Pancreas (tissue), 10 donors: ENCODE data around the gene INSL3. TPM values are rescaled to one million over a fixed set of nuclear protein-coding genes. Genes with fewer than 3 reads are reported as not detected.
A peak's percentile ranks its signal among the peaks of the same experiment; 100 is the strongest.

Experiments used
- ATAC-seq, 4 donors: fragments of 200-7000 bp; cut with Tn5 transposase; one replicate each; pipeline versions ENCODE4 v1.8.0 to v1.9.1; 2020; ENCODE audit warnings: mild to moderate bottlenecking in 4 of 4, moderate library complexity in 4 of 4
- DNase-seq, 6 donors: peaks; one replicate each; pipeline ENCODE4 v3.0.0-alpha.2; 2020
- FAIRE-seq: peaks from 2 replicates; lab custom pipeline; 2012; peaks lifted over from hg19 to GRCh38; lab: Jason Lieb, UNC
- H3K27ac ChIP-seq, 4 donors: fragments of 200-600 bp; sonication (generic); 1 replicate in 3 of 4; 2 replicates in 1 of 4; pipeline versions ENCODE4 v1.5.0 to v1.8.0; 2020
- H3K27me3 ChIP-seq, 4 donors: fragments of 200-600 bp; one replicate each; pipeline ENCODE4 v1.8.0; 2021
- H3K36me3 ChIP-seq, 3 donors: fragments of 200-600 bp; sonication (generic) in 1 of 3; one replicate each; pipeline versions ENCODE4 v1.5.0 to v1.8.0; 2020 to 2021
- H3K4me1 ChIP-seq, 3 donors: fragments of 200-600 bp; one replicate each; pipeline ENCODE4 v1.8.0; 2021
- H3K4me3 ChIP-seq, 4 donors: fragments of 200-600 bp; sonication (generic) in 2 of 4; one replicate each; pipeline versions ENCODE4 v1.5.0 to v1.8.0; 2020 to 2021
- H3K9me3 ChIP-seq, 4 donors: fragments of 200-600 bp; one replicate each; pipeline ENCODE4 v1.8.0; 2021
- CTCF ChIP-seq, 4 donors: fragments of 200-600 bp; sonication (generic) in 3 of 4; IDR thresholded peaks; one replicate each; pipeline versions ENCODE4 v1.5.0 to v1.8.0; 2021; ENCODE audit warnings: antibody characterized with exemption in 4 of 4
- WGBS, 2 donors: extraction: QIAGEN DNeasy Blood & Tissue Kit; methylation state at CpG; one replicate each; pipeline ENCODE4 v1.1.7; 2013; 5-methylcytosine and 5-hydroxymethylcytosine counted together
- intact Hi-C, 3 donors: fragments of 100-400 bp; cut with DNase I; formaldehyde crosslinking; loops; one replicate each; pipeline versions ENCODE4 v1.11.1 to v1.14.2; 2022
- polyA plus RNA-seq, 2 donors: library from polyadenylated mRNA; stranded (reverse); fragments of 200-250 nt; gene quantifications; one replicate each; pipeline ENCODE4 v1.2.3, GENCODE V29; 2013
- total RNA-seq, 6 donors: library from RNA; stranded (reverse); fragmentation: NEBNext Ultra II Directional in 4 of 6; extraction: Animal tissue kit (Norgen Biotek cat#: 25700) in 4 of 6; gene quantifications; one replicate each; pipeline versions ENCODE4 v1.2.1 to v1.2.4, GENCODE V29; 2021 to 2023
- donor health status: healthy with polysubstance abuse.
- donor health status: DM: no; HTN: no; CAD: no; lungs with moderate emphysema.
- donor health status: DM: no; HTN: no; CAD: no.
- donor health status: control.
- donor health status: control.
- donor health status: Bipolar disorder and iron deficiency.
- donor health status: DM: yes; HTN: yes; CAD: no.
- donor health status: DM: no; HTN: no; CAD: no.
- donor health status: DM: no; HTN: no; CAD: no.
- donor health status: DM: yes; HTN: yes; CAD: no.

Gene INSL3
- total and polyA plus RNA-seq, 8 donors, result not detected

GRCh38 chr19:17846146-17846545 is 24.8 kb upstream of the INSL3 start:
- H3K36me3 ChIP-seq, result no peaks in the 10 kb centered on the region
- H3K4me1 ChIP-seq, result peaks cover 0 to 4% (median 0%) of the 10 kb centered on the region in 3 donors
- H3K4me3 ChIP-seq, result peak overlapping the region in 1 of 4 donors; percentile 35
- intact Hi-C loops, result loop anchor here in 1 of 3 donors (10.0 kb wide), 1 partner anchor 141 kb away; no protein-coding TSS in a partner anchor
- no peaks in the 10 kb centered on the region for H3K27me3 ChIP-seq
- no peak for ATAC-seq
- WGBS, 2 donors, result 79 to 82% methylated on average over 8 of the region's 8 CpGs
- no peaks in the 10 kb centered on the region for H3K9me3 ChIP-seq
- H3K27ac ChIP-seq, result no peak overlapping the region
- no peak for DNase-seq
- TF ChIP-seq CTCF (IDR thresholded peaks at IDR 0.05), result no peak
- FAIRE-seq, result no peak

- TF ChIP-seq CTCF (IDR thresholded peaks at IDR 0.05), result no peak
- intact Hi-C loops, result loop anchor here in 1 of 3 donors (10.0 kb wide), 1 partner anchor 139 kb away; no protein-coding TSS in a partner anchor
- Histone ChIP-seq H3K4me1 (peaks cover 0 to 4% (median 0%) of the 10 kb centered on the region in 3 donors), H3K9me3 (no peaks in the 10 kb centered on the region), H3K4me3 (no peak overlapping the region), H3K36me3 (no peaks in the 10 kb centered on the region), H3K27me3 (no peaks in the 10 kb centered on the region), H3K27ac (no peak overlapping the region)
- ATAC-seq, result no peak
- 75 to 83% methylated on average over 14 of the region's 14 CpGs for WGBS, 2 donors
- no peak for DNase-seq
- no peak for FAIRE-seq
Measured at GRCh38 chr19:17843908-17844490, 22.7 kb upstream of the INSL3 start.

GRCh38 chr19:17843292-17843827 is 22.0 kb upstream of the INSL3 start:
- TF ChIP-seq CTCF (IDR thresholded peaks at IDR 0.05), result no peak
- H3K27me3 ChIP-seq, result no peaks in the 10 kb centered on the region
- FAIRE-seq, result no peak
- no peak overlapping the region for H3K27ac ChIP-seq
- intact Hi-C loops, result loop anchor here in 1 of 3 donors (10.0 kb wide), 1 partner anchor 139 kb away; no protein-coding TSS in a partner anchor
- no peaks in the 10 kb centered on the region for H3K36me3 ChIP-seq
- ATAC-seq, result no peak
- no peak overlapping the region for H3K4me3 ChIP-seq
- DNase-seq, result no peak
- H3K4me1 ChIP-seq, result peaks cover 0 to 4% (median 0%) of the 10 kb centered on the region in 3 donors
- WGBS, 2 donors, result 61 to 72% methylated on average over 9 of the region's 9 CpGs
- no peaks in the 10 kb centered on the region for H3K9me3 ChIP-seq

GRCh38 chr19:17842663-17843291 is 21.5 kb upstream of the INSL3 start:
- H3K4me3 ChIP-seq, result peak overlapping the region in 2 of 4 donors; percentile 11 to 29
- intact Hi-C loops, result loop anchor here in 1 of 3 donors (10.0 kb wide), 1 partner anchor 138 kb away; no protein-coding TSS in a partner anchor
- 52 to 53% methylated on average over 19 to 20 of the region's 20 CpGs for WGBS, 2 donors
- H3K4me1 ChIP-seq, result peaks cover 0 to 4% (median 0%) of the 10 kb centered on the region in 3 donors
- H3K27ac ChIP-seq, result no peak overlapping the region
- peak in 1 of 6 donors; percentile 40 for DNase-seq
- TF ChIP-seq CTCF (IDR thresholded peaks at IDR 0.05), result no peak
- H3K9me3 ChIP-seq, result no peaks in the 10 kb centered on the region
- H3K27me3 ChIP-seq, result no peaks in the 10 kb centered on the region
- H3K36me3 ChIP-seq, result no peaks in the 10 kb centered on the region
- ATAC-seq, result peak in 1 of 4 donors; percentile 26
- no peak for FAIRE-seq
